H1 (cell line): ENCODE results near the gene ABCC2. TPM values are rescaled to one million over a fixed set of nuclear protein-coding genes. Genes with fewer than 3 reads are reported as not detected.

Experiments used
- CTCF ChIA-PET: fragments of 300-600 bp; sonication (Branson Sonifier 250); formaldehyde crosslinking; loops from one replicate; lab custom pipeline; 2021; ENCODE audit not compliant: partially characterized antibody; lab: Charles Lee
- POLR2A ChIA-PET: fragments of 300-600 bp; sonication (Branson Sonifier 250); formaldehyde crosslinking; loops from one replicate; lab custom pipeline; 2021; ENCODE audit warnings: inconsistent platforms; ENCODE audit not compliant: partially characterized antibody; lab: Charles Lee
- DNase-seq, 2 experiments: peaks; one replicate each; pipeline versions ENCODE4 v3.0.0 to v3.0.0-alpha.2; 2010 to 2022; ENCODE audit warnings: low spot score in 2 of 2, low read depth in 1 of 2, mixed read lengths in 1 of 2
- FAIRE-seq: peaks from 2 replicates; lab custom pipeline; 2011; peaks lifted over from hg19 to GRCh38; lab: Jason Lieb, UNC
- H2AFZ ChIP-seq: 2 replicates; pipeline ENCODE4 v1.8.1; 2012; ENCODE audit warnings: low read length, inconsistent platforms
- H2AK5ac ChIP-seq: 2 replicates; pipeline ENCODE4 v1.6.1; 2013; ENCODE audit warnings: low read depth, low read length
- H2BK120ac ChIP-seq: replicated peaks from 2 replicates; pipeline ENCODE3; 2013; ENCODE audit warnings: low read depth, low read length, inconsistent platforms
- H2BK12ac ChIP-seq: 2 replicates; pipeline ENCODE4 v1.6.1; 2013; ENCODE audit warnings: low read depth, low read length
- H2BK15ac ChIP-seq: 2 replicates; pipeline ENCODE4 v1.6.1; 2013; ENCODE audit warnings: low read length
- H2BK20ac ChIP-seq: 2 replicates; pipeline ENCODE4 v1.6.1; 2013; ENCODE audit warnings: low read length
- H2BK5ac ChIP-seq: 2 replicates; pipeline ENCODE4 v1.6.1; 2013; ENCODE audit warnings: low read depth, low read length
- H3K14ac ChIP-seq: 2 replicates; pipeline ENCODE4 v1.6.1; 2013; ENCODE audit warnings: inconsistent platforms; ENCODE audit not compliant: insufficient read length
- H3K18ac ChIP-seq: 2 replicates; pipeline ENCODE4 v1.6.1; 2013; ENCODE audit warnings: low read length; ENCODE audit errors: extremely low read depth
- H3K23ac ChIP-seq: 2 replicates; pipeline ENCODE4 v1.6.1; 2013; ENCODE audit warnings: inconsistent platforms; ENCODE audit not compliant: insufficient read length
- H3K23me2 ChIP-seq: 2 replicates; pipeline ENCODE4 v1.6.1; 2013; ENCODE audit warnings: low read depth, low read length
- H3K27ac ChIP-seq: 2 replicates; pipeline ENCODE4 v1.6.1; 2011; ENCODE audit warnings: low read depth, low read length, inconsistent platforms
- H3K27me3 ChIP-seq, 4 experiments: replicated peaks in 1 of 4; 1 replicate in 1 of 4; 2 replicates in 3 of 4; pipeline versions ENCODE4 v1.6.1 to v1.8.1; 2011 to 2013; ENCODE audit warnings: low read length in 3 of 4, mild to moderate bottlenecking in 3 of 4, inconsistent platforms in 2 of 4, mixed read lengths in 2 of 4, moderate library complexity in 1 of 4; ENCODE audit not compliant: control insufficient read depth in 3 of 4, insufficient read depth in 3 of 4; ENCODE audit errors: extremely low read depth in 1 of 4
- H3K36me3 ChIP-seq, 4 experiments: 2 replicates each; pipeline versions ENCODE4 v1.6.1 to v1.8.1; 2011 to 2013; ENCODE audit warnings: mild to moderate bottlenecking in 4 of 4, low read length in 3 of 4, moderate library complexity in 2 of 4, control low read depth in 1 of 4, inconsistent platforms in 1 of 4; ENCODE audit not compliant: insufficient read depth in 4 of 4, control insufficient read depth in 2 of 4
- H3K4ac ChIP-seq: replicated peaks from 2 replicates; pipeline ENCODE3; 2013; ENCODE audit warnings: low read length, low read depth, mixed read lengths, inconsistent platforms; ENCODE audit not compliant: insufficient read length
- H3K4me1 ChIP-seq, 4 experiments: replicated peaks in 1 of 4; 1 replicate in 1 of 4; 2 replicates in 3 of 4; pipeline versions ENCODE4 v1.6.1 to v1.8.1; 2011 to 2013; ENCODE audit warnings: low read length in 3 of 4, inconsistent platforms in 2 of 4, mixed read lengths in 1 of 4; ENCODE audit not compliant: insufficient read depth in 4 of 4, control insufficient read depth in 3 of 4
- H3K4me2 ChIP-seq, 2 experiments: 2 replicates each; pipeline versions ENCODE4 v1.6.1 to v1.8.1; 2011 to 2013; ENCODE audit warnings: low read depth in 2 of 2, low read length in 2 of 2, control low read depth in 1 of 2, inconsistent platforms in 1 of 2, mild to moderate bottlenecking in 1 of 2; ENCODE audit not compliant: insufficient read depth in 1 of 2
- H3K4me3 ChIP-seq, 4 experiments: fragments of 200-600, 300-600 bp in 1 of 4; sonication (generic), shearing (Covaris generic), sonication (Bioruptor Twin) in 1 of 4; 2 replicates each; pipeline versions ENCODE4 v1.5.1 to v1.8.1; 2011 to 2016; ENCODE audit warnings: low read length in 4 of 4, low read depth in 3 of 4, control low read depth in 2 of 4, inconsistent platforms in 2 of 4, mild to moderate bottlenecking in 2 of 4, mixed read lengths in 1 of 4, moderate library complexity in 1 of 4; ENCODE audit not compliant: insufficient read depth in 2 of 4; ENCODE audit errors: extremely low read depth in 1 of 4
- H3K56ac ChIP-seq: replicated peaks from 2 replicates; pipeline ENCODE3; 2013; ENCODE audit warnings: low read depth, mild to moderate bottlenecking, mixed read lengths, low read length, inconsistent platforms; ENCODE audit not compliant: insufficient read length
- H3K79me1 ChIP-seq: 2 replicates; pipeline ENCODE4 v1.6.1; 2013; ENCODE audit warnings: low read depth, low read length, control low read depth
- H3K79me2 ChIP-seq, 2 experiments: 2 replicates each; pipeline versions ENCODE4 v1.6.1 to v1.8.1; 2012 to 2013; ENCODE audit warnings: low read length in 2 of 2, mild to moderate bottlenecking in 2 of 2, inconsistent platforms in 1 of 2; ENCODE audit not compliant: insufficient read depth in 2 of 2, control insufficient read depth in 1 of 2
- H3K9ac ChIP-seq, 4 experiments: replicated peaks in 1 of 4; 1 replicate in 1 of 4; 2 replicates in 3 of 4; pipeline versions ENCODE4 v1.6.1 to v1.8.1; 2011 to 2013; ENCODE audit warnings: low read depth in 3 of 4, low read length in 3 of 4, control low read depth in 2 of 4, mild to moderate bottlenecking in 2 of 4, moderate library complexity in 2 of 4, inconsistent platforms in 1 of 4; ENCODE audit errors: extremely low read depth in 1 of 4
- H3K9me3 ChIP-seq, 2 experiments: 2 replicates each; pipeline versions ENCODE4 v1.6.1 to v1.8.1; 2012 to 2013; ENCODE audit warnings: mild to moderate bottlenecking in 2 of 2, moderate library complexity in 2 of 2, control low read depth in 1 of 2, inconsistent platforms in 1 of 2, low read depth in 1 of 2, low read length in 1 of 2, mixed read lengths in 1 of 2; ENCODE audit not compliant: insufficient read depth in 2 of 2
- H4K20me1 ChIP-seq, 2 experiments: replicated peaks in 1 of 2; 2 replicates each; pipeline versions ENCODE3 to v1.8.1; 2011 to 2013; ENCODE audit warnings: inconsistent platforms in 2 of 2, low read length in 2 of 2, mild to moderate bottlenecking in 1 of 2; ENCODE audit not compliant: insufficient read depth in 2 of 2, control insufficient read depth in 1 of 2
- H4K5ac ChIP-seq: 2 replicates; pipeline ENCODE4 v1.6.1; 2013; ENCODE audit warnings: low read length, low read depth, mixed read lengths, inconsistent platforms; ENCODE audit not compliant: insufficient read length
- H4K8ac ChIP-seq: 2 replicates; pipeline ENCODE4 v1.8.0; 2013; ENCODE audit warnings: mild to moderate bottlenecking, moderate library complexity, low read length, inconsistent platforms; ENCODE audit not compliant: insufficient read depth; ENCODE audit errors: extremely low read depth
- H4K91ac ChIP-seq: replicated peaks from 2 replicates; pipeline ENCODE3; 2013; ENCODE audit warnings: low read length, mixed read lengths, inconsistent platforms; ENCODE audit not compliant: insufficient read length
- CREB1 ChIP-seq: IDR thresholded peaks from 2 replicates; pipeline ENCODE4 v1.6.1; 2012; ENCODE audit warnings: inconsistent platforms
- HDAC6 ChIP-seq: IDR thresholded peaks from one replicate; pipeline ENCODE4 v1.7.1; 2012; ENCODE audit warnings: low read depth, mild to moderate bottlenecking, inconsistent platforms, low read length, moderate library complexity
- NRF1 ChIP-seq: IDR thresholded peaks from 2 replicates; pipeline ENCODE4 v1.6.1; 2011; ENCODE audit warnings: mild to moderate bottlenecking, low read depth, low read length, improper control_type of control experiment
- PHF8 ChIP-seq: fragments of 200-600 bp; sonication (generic); conservative IDR thresholded peaks from 2 replicates; pipeline ENCODE4 v1.7.1; 2012; ENCODE audit warnings: low read depth, mild to moderate bottlenecking, inconsistent platforms, low read length, moderate library complexity
- RXRA ChIP-seq: IDR thresholded peaks from 2 replicates; pipeline ENCODE4 v1.6.1; 2011; ENCODE audit warnings: low read depth, mild to moderate bottlenecking, low read length, moderate library complexity; ENCODE audit not compliant: insufficient read depth
- SIN3A ChIP-seq, 2 experiments: IDR thresholded peaks in 1 of 2; conservative IDR thresholded peaks in 1 of 2; 2 replicates each; pipeline ENCODE4 v1.6.1; 2011 to 2012; ENCODE audit warnings: low read length in 2 of 2, improper control_type of control experiment in 1 of 2, low read depth in 1 of 2, mild to moderate bottlenecking in 1 of 2
- WGBS, 2 experiments: shearing (Covaris generic) in 1 of 2; methylation state at CpG; one replicate each; pipeline versions ENCODE4 v1.1.6 to v1.1.7; 2013 to 2015; ENCODE audit warnings: low lambda C conversion rate in 2 of 2, mixed read lengths in 2 of 2, inconsistent platforms in 1 of 2, low coverage in 1 of 2, missing lambda C conversion rate in 1 of 2; ENCODE audit not compliant: insufficient replicate concordance in 2 of 2, insufficient coverage in 1 of 2, insufficient read length in 1 of 2; ENCODE audit errors: extremely low coverage in 1 of 2, missing lambda C conversion rate in 1 of 2; 5-methylcytosine and 5-hydroxymethylcytosine counted together
- polyA plus RNA-seq, 7 experiments: library from polyadenylated mRNA; depleted of rRNA in 3 of 7; stranded (reverse) in 5 of 7; unstranded in 2 of 7; fragments of >200 nt in 5 of 7; fragments of 200-250 nt in 2 of 7; gene quantifications; 1 replicate in 5 of 7; 2 replicates in 1 of 7; 4 replicates in 1 of 7; pipeline versions ENCODE4 v1.2.1 to v1.2.3, GENCODE V29; 2011 to 2013; ENCODE audit warnings: missing spikeins in 2 of 7, mixed read lengths in 2 of 7
- total RNA-seq: library from RNA; stranded (reverse); fragmentation: NEBNext Ultra II Directional; extraction: Animal tissue kit (Norgen Biotek cat#: 25700); gene quantifications from 2 replicates; pipeline ENCODE4 v1.2.1, GENCODE V29; 2021

Gene ABCC2
- total and polyA plus RNA-seq, 2 of the 8 experiments (the other 6 are each of a cell fraction or from before 2014, with no cell fraction given) = 0.74 to 1.1 TPM

GRCh38 chr10:99855479-99856071 lies 73.1 kb downstream of the ABCC2 start:
- no peaks in the 10 kb centered on the region for H3K27me3 ChIP-seq
- FAIRE-seq = no peak
- no peak overlapping the region for H2BK12ac ChIP-seq
- TF ChIP-seq SIN3A (conservative IDR thresholded peaks at IDR 0.05 in 1 of 2, IDR thresholded peaks at IDR 0.05 in 1 of 2; ENCODE audit: low read depth in 1 of 2, low read length in 2 of 2) (no peak), HDAC6 (no peak), CREB1 (no peak), NRF1 (no peak), RXRA (no peak), PHF8 (no peak)
- TF ChIP-seq, all 59 proteins: peak for 0
- Histone ChIP-seq H3K4ac (no peak overlapping the region), H3K23ac (no peak overlapping the region), H2AFZ (no peak overlapping the region), H2BK20ac (no peak overlapping the region), H3K4me3 (no peak overlapping the region), H2BK120ac (no peak overlapping the region), H3K56ac (no peak overlapping the region), H3K23me2 (no peaks in the 10 kb centered on the region), H2BK15ac (no peak overlapping the region), H3K14ac (no peak overlapping the region), H3K79me2 (no peaks in the 10 kb centered on the region), H3K27ac (no peak overlapping the region), H2BK5ac (no peak overlapping the region), H3K4me1 (peaks cover under 1 to 6% (median 4%) of the 10 kb centered on the region in 4 experiments; a peak in 6 of 7 replicates), H4K8ac (no peak overlapping the region), H3K9ac (no peak overlapping the region), H3K36me3 (no peaks in the 10 kb centered on the region), H3K9me3 (no peaks in the 10 kb centered on the region), H4K20me1 (no peaks in the 10 kb centered on the region), H3K18ac (no peak overlapping the region), H3K79me1 (no peaks in the 10 kb centered on the region), H3K4me2 (no peak overlapping the region), H4K5ac (no peak overlapping the region), H4K91ac (no peak overlapping the region), H2AK5ac (no peak overlapping the region)
- ChIA-PET CTCF (interaction anchor here (0.6 to 10.8 kb wide), 8 partner anchors 10 to 190 kb away, joined by 3 to 100 read pairs (median 4); no protein-coding TSS in a partner anchor), POLR2A (interaction anchor here (0.9 kb wide), 1 partner anchor 19 kb away, joined by 3 read pairs; no protein-coding TSS in a partner anchor)
- no peak for DNase-seq
- whole genome bisulfite sequencing, 2 experiments = 88% methylated on average over 8 of the region's 8 CpGs; no CpG with 5 or more reads in 1 of the 2 experiments
